GM12875 (cell line): Measurements from ENCODE around the gene GRID1.

Experiments used
- H3K4me3 ChIP-seq: one replicate; pipeline ENCODE4 v1.5.1; 2011; ENCODE audit warnings: low read depth, low read length, control low read depth
- TF ChIP-seq, protein P1 (sequence below): IDR thresholded peaks from 2 replicates; pipeline ENCODE4 v1.5.1; 2011; ENCODE audit warnings: low read depth, mild to moderate bottlenecking, control low read depth, inconsistent platforms, low read length, moderate library complexity, borderline replicate concordance; ENCODE audit not compliant: insufficient read depth

Gene GRID1

DNA sequence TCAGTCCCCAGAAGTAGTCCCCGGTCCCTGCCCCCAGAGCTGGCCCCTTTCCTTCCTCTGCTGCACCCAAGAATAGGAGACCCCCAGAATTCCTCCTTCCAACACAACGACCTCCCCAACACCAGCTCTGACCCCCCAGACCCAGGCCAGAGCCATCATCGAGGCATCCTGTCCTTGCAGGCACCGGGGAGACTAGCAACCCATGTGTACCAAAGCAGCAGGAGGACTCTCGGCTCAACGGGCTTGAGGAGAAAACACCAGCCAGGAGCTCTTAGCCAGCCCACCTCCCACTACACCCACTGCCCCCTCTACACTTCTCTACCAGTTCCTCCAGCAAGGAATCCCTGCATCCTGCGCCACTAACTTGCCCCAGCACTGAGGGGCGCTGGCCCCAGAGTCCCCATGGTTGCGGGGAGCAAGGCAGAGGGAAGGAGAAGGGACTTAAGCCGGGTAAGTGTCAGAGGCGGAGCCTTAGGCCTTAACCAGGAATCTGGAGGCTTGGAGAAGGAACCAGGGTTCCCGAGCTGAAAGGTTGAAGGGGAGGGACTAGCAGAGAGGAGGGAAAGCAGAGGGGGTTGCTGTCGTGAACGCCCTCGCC is 3.9 kb downstream of the GRID1 start:
- H3K4me3 ChIP-seq: no peak overlapping the region
- TF ChIP-seq, protein P1, sequence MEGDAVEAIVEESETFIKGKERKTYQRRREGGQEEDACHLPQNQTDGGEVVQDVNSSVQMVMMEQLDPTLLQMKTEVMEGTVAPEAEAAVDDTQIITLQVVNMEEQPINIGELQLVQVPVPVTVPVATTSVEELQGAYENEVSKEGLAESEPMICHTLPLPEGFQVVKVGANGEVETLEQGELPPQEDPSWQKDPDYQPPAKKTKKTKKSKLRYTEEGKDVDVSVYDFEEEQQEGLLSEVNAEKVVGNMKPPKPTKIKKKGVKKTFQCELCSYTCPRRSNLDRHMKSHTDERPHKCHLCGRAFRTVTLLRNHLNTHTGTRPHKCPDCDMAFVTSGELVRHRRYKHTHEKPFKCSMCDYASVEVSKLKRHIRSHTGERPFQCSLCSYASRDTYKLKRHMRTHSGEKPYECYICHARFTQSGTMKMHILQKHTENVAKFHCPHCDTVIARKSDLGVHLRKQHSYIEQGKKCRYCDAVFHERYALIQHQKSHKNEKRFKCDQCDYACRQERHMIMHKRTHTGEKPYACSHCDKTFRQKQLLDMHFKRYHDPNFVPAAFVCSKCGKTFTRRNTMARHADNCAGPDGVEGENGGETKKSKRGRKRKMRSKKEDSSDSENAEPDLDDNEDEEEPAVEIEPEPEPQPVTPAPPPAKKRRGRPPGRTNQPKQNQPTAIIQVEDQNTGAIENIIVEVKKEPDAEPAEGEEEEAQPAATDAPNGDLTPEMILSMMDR: no peak

DNA sequence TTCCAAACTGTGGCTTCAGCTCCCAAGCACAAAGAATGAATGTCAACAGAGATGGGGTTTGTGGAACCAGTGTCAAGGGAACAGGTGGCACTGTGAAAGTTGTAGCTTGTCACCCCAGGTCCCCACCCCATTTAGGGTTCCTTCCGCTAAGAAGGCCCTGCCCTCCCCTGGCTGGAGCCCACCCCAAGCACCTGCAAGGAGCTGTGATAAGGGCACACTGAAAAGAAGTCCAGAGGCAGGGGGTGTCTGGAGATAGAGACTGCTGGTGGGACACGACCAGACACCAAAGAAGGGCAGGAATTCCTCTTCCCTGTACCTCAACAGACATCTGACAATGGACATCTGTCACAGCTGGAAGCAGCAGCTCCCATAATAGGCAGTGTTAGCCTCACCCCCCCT is 4.5 kb downstream of the GRID1 start:
- no peak overlapping the region for H3K4me3 ChIP-seq
- TF ChIP-seq, protein P1: no peak

DNA sequence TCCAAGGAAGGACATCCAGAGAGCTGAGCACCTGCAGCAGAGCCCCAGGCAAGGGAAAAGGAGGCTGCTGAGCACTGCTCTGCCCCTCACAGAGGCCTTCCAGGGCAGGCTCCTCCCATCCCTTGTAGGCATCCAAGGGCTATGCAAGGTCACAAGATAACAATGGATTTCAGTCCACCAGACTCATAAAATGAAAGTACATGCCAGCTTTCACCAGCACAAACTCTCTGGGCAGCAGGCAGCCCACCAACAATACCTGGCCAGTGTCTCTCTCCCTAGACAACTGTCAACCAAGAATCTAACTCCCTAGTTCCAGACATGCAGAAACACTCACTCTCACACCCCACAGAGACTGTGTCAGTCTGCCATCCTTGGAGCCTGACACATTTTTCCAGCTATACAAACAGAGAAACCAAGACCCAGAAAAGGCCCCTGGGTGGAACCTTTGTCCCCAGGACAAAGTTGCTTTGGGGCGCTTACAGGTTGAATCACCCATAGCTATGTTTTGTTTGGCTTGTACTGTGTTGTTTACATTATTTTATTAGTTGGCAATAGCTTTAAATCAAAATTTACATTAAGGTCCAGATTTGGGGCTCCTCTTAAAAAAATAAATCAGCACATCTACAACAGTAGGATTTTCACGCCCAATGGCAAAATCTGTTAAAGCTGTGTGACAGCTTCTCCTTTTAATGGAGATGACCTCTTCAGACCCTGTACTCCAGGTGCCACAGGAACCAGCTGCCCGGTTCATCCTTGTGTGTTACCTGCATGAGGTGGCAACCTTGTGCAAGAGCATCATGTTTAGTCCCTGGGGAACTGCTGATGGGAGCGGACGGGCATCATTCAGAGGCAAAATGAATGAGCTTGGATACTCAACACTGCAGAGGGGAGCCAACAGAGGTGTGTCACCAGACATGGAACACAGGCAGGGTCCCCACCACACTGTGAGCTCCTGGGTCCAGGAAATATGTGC is 5.2 kb downstream of the GRID1 start:
- H3K4me3 ChIP-seq: no peak overlapping the region
- TF ChIP-seq, protein P1: no peak

GRCh38 chr10:86360657-86361056 is 5.9 kb downstream of the GRID1 start:
- TF ChIP-seq, protein P1: no peak

GRCh38 chr10:86359954-86360353 is 6.6 kb downstream of the GRID1 start:
- TF ChIP-seq, protein P1: no peak
- no peak overlapping the region for H3K4me3 ChIP-seq

More at GRCh38 chr10:86360657-86361056, 5.9 kb downstream of the GRID1 start:
- no peak overlapping the region for H3K4me3 ChIP-seq

- TF ChIP-seq, protein P1: no peak
Measured at GRCh38 chr10:86359111-86359510, 7.5 kb downstream of the GRID1 start.

More at GRCh38 chr10:86359111-86359510, 7.5 kb downstream of the GRID1 start:
- H3K4me3 ChIP-seq: no peak overlapping the region
